Hindlimb muscle (tissue), 1 donor: ENCODE measurements around the gene KDM8. TPM values are rescaled to one million over a fixed set of nuclear protein-coding genes. Genes with fewer than 3 reads are reported as not detected.

Source experiments
- DNase-seq: peaks from one replicate; pipeline ENCODE4 v3.0.0-alpha.2; 2013
- polyA plus RNA-seq: library from polyadenylated mRNA; unstranded; fragments of 120-200 nt; gene quantifications from one replicate; pipeline ENCODE4 v1.2.1, GENCODE V29; 2013; ENCODE audit not compliant: insufficient read length

The KDM8 gene
- polyA plus RNA-seq, 1 donor = 4.7 TPM

GRCh38 chr16:27216297-27216885 is 13.1 kb downstream of the KDM8 start:
- no peak for DNase-seq

- DNase-seq = no peak
Measured at GRCh38 chr16:27217256-27217655, 13.9 kb downstream of the KDM8 start.

- no peak for DNase-seq
Measured at GRCh38 chr16:27218756-27219155, 15.4 kb downstream of the KDM8 start.

GRCh38 chr16:27219161-27219560 is 15.8 kb downstream of the KDM8 start:
- no peak for DNase-seq

- DNase-seq = no peak
Measured at GRCh38 chr16:27220120-27220519, 16.8 kb downstream of the KDM8 start.

- no peak for DNase-seq
Measured at GRCh38 chr16:27220527-27220926, 17.2 kb downstream of the KDM8 start.

GRCh38 chr16:27220991-27221390 is 17.7 kb downstream of the KDM8 start:
- DNase-seq = no peak

GRCh38 chr16:27221576-27222248 is 18.4 kb downstream of the KDM8 start:
- DNase-seq = no peak

GRCh38 chr16:27222249-27223225 is 19.2 kb downstream of the KDM8 start:
- no peak for DNase-seq

GRCh38 chr16:27223226-27223610 is 19.9 kb downstream of the KDM8 start:
- DNase-seq = no peak

GRCh38 chr16:27223701-27224100 is 20.4 kb downstream of the KDM8 start:
- no peak for DNase-seq

GRCh38 chr16:27224271-27224737 is 21.0 kb downstream of the KDM8 start:
- no peak for DNase-seq

GRCh38 chr16:27224741-27225300 is 21.5 kb downstream of the KDM8 start:
- no peak for DNase-seq

GRCh38 chr16:27225536-27226360 is 22.4 kb downstream of the KDM8 start:
- DNase-seq = no peak

- no peak for DNase-seq
Measured at GRCh38 chr16:27226476-27226875, 23.1 kb downstream of the KDM8 start.

GRCh38 chr16:27226976-27227705 is 23.8 kb downstream of the KDM8 start:
- DNase-seq = no peak

- no peak for DNase-seq
Measured at GRCh38 chr16:27228045-27228444, 24.7 kb downstream of the KDM8 start.

- no peak for DNase-seq
Measured at GRCh38 chr16:27228621-27229501, 25.5 kb downstream of the KDM8 start.

- no peak for DNase-seq
Measured at GRCh38 chr16:27229891-27230470, 26.7 kb downstream of the KDM8 start.

GRCh38 chr16:27230562-27231001 is 27.3 kb downstream of the KDM8 start:
- no peak for DNase-seq
